Cardiac fibroblast (primary cell): Measurements from ENCODE around the gene TM9SF1.

ENCODE experiments used
- DNase-seq, 2 donors: peaks; one replicate each; pipeline versions ENCODE4 v3.0.0 to v3.0.0-alpha.2; 2010; ENCODE audit warnings: low read depth in 2 of 2
- H3K4me3 ChIP-seq, 2 donors: replicated peaks in 1 of 2; 1 replicate in 1 of 2; 2 replicates in 1 of 2; pipeline ENCODE4 v1.5.1; 2011; ENCODE audit warnings: low read depth in 2 of 2, low read length in 2 of 2, mild to moderate bottlenecking in 2 of 2, moderate library complexity in 1 of 2
- CTCF ChIP-seq: IDR thresholded peaks from one replicate; pipeline ENCODE4 v1.5.1; 2011; ENCODE audit warnings: low read depth, mild to moderate bottlenecking, low read length, inconsistent platforms

TM9SF1 gene

GRCh38 chr14:24179294-24179960, 15.8 kb downstream of the TM9SF1 start:
- no peak for TF ChIP-seq CTCF
- DNase-seq, result no peak
- no peak overlapping the region for H3K4me3 ChIP-seq

GRCh38 chr14:24178399-24179178, 16.7 kb downstream of the TM9SF1 start:
- TF ChIP-seq CTCF, result no peak
- H3K4me3 ChIP-seq, result no peak overlapping the region
- DNase-seq, result no peak

DNA sequence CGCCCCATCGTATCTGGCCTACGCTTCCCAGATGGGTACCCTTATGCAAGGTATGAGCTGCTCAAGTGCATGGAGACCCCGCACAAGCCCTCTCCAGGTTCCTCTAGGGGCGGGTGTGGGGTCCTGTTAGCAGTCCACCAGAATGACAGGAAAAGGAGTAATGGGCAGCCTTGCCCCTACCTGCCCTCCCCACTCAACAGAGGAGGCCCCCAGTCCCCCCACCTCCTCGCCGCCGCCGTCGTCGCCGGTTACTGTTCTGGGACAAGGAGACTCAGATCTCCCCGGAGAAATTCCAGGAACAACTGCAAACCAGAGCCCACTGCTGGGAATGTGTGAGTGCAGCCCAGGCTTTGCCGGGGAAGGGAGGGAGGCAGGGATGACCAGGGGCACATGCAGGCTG, 17.4 kb downstream of the TM9SF1 start:
- no peak overlapping the region for H3K4me3 ChIP-seq
- no peak for TF ChIP-seq CTCF
- no peak for DNase-seq

DNA sequence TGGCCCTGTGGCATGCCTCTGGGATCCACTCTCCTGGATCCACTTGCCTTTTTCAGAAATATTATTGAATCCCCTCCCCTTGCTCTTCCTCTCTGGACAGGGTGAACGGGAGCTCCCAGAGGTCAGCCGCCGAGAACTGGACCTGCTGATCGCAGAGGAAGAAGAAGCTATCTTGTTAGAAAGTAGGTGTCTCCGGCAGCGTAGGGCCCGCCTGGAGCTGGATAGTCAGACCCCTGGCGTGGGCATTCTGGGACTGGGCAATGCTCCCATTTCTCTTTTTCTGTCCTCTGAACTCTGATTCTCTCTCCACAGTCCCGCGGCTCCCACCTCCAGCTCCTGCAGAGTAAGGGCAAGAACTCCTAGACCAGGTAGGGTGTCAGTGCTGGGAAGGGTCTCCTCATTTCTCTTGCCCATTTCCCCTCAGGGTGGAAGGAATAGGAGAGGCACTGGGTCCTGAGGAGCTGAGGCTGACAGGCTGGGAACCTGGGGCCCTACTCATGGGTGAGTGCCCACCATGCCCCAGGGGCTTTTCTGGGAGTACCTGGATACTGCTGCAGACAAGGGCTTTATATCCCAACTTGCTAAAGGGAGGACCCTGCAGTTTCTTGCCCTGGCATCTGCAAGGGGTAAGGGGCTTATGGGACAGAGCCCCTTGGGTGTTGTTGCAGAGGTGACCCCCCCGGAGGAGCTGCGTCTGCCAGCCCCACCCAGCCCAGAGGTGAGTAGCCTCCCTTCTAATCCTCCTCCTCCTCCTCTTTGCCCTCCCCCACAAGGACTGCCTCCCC, 18.0 kb downstream of the TM9SF1 start:
- no peak overlapping the region for H3K4me3 ChIP-seq
- TF ChIP-seq CTCF, result no peak
- DNase-seq, result no peak

DNA sequence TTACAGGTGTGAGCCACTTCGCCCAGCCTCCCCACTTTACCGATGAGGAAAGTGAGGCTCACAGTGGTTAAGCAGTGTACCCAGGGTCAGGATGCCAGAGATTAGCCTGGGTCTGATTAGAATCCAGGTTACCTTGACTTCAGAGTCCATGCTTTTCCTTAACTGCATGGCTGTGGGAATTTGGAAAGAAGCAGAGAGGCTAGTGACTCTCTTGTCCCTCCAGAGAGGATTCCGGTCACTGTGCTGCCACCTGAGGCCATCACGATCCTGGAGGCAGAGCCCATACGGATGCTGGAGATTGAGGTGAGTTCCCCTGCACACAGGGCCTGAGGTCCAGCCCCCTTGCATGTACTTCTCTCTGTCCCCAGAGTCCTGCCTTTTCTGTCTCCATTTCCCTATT, 18.6 kb downstream of the TM9SF1 start:
- no peak for DNase-seq
- no peak for TF ChIP-seq CTCF
- no peak overlapping the region for H3K4me3 ChIP-seq

DNA sequence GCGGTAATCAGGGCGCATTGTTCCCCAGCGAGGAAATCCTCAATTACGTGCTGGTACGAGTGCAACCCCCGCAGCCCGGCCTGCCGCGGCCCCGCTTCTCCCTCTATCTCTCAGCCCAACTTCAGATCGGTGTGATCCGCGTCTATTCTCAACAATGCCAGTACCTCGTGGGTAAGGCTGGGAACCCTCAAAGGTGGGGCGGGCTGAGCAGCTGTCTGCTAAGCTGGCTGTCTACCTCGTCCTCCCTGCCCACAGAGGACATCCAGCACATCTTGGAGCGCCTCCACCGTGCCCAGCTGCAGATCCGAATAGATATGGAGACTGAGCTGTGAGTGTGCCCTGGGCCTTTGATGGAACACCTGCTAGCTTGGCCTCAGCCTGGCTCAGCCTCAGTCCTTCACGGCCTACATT, 22.4 kb downstream of the TM9SF1 start:
- H3K4me3 ChIP-seq, result peak overlapping the region in 1 of 2 donors; percentile 3
- no peak for TF ChIP-seq CTCF
- DNase-seq, result no peak
